ES-I3 (cell line): ENCODE results near the gene POC1B.

Experiments
- H3K36me3 ChIP-seq: 2 replicates; pipeline ENCODE4 v1.6.1; 2013; ENCODE audit warnings: mild to moderate bottlenecking, low read length, control low read depth, moderate library complexity; ENCODE audit not compliant: insufficient read depth
- H3K4me1 ChIP-seq: 2 replicates; pipeline ENCODE4 v1.6.1; 2013; ENCODE audit warnings: mild to moderate bottlenecking, control low read depth, low read length; ENCODE audit not compliant: insufficient read depth
- H3K9ac ChIP-seq: 2 replicates; pipeline ENCODE4 v1.6.1; 2013; ENCODE audit warnings: low read depth, mild to moderate bottlenecking, low read length, moderate library complexity
- H3K9me3 ChIP-seq: 2 replicates; pipeline ENCODE4 v1.6.1; 2013; ENCODE audit warnings: mild to moderate bottlenecking, low read length, moderate library complexity; ENCODE audit not compliant: control insufficient read depth, insufficient read depth

The POC1B gene

GRCh38 chr12:89417246-89417977 lies 108.4 kb downstream of the POC1B start:
- peaks cover 21% of the 10 kb centered on the region; the same call in 1 of the 2 replicates for H3K4me1 ChIP-seq
- no peaks in the 10 kb centered on the region for H3K9me3 ChIP-seq
- H3K36me3 ChIP-seq: no peaks in the 10 kb centered on the region
- no peak overlapping the region for H3K9ac ChIP-seq

- H3K9ac ChIP-seq: no peak overlapping the region
- no peaks in the 10 kb centered on the region for H3K36me3 ChIP-seq
- H3K9me3 ChIP-seq: no peaks in the 10 kb centered on the region
- peaks cover 30% of the 10 kb centered on the region; the same call in 1 of the 2 replicates for H3K4me1 ChIP-seq
These were observed 109.6 kb downstream of the POC1B start for GRCh38 chr12:89416049-89416792.

- Histone ChIP-seq H3K9me3 (no peaks in the 10 kb centered on the region), H3K36me3 (no peaks in the 10 kb centered on the region), H3K9ac (no peak overlapping the region), H3K4me1 (peaks cover 31% of the 10 kb centered on the region; the same call in 1 of the 2 replicates)
These were observed 111.0 kb downstream of the POC1B start for GRCh38 chr12:89414851-89415250.

GRCh38 chr12:89414322-89414721 lies 111.5 kb downstream of the POC1B start:
- H3K36me3 ChIP-seq: no peaks in the 10 kb centered on the region
- H3K4me1 ChIP-seq: peaks cover 31% of the 10 kb centered on the region; the same call in 1 of the 2 replicates
- no peak overlapping the region for H3K9ac ChIP-seq
- no peaks in the 10 kb centered on the region for H3K9me3 ChIP-seq

GRCh38 chr12:89413234-89413633 lies 112.6 kb downstream of the POC1B start:
- Histone ChIP-seq H3K36me3 (no peaks in the 10 kb centered on the region), H3K9ac (no peak overlapping the region), H3K9me3 (no peaks in the 10 kb centered on the region), H3K4me1 (peaks cover 27% of the 10 kb centered on the region; the same call in 1 of the 2 replicates)

- H3K9me3 ChIP-seq: no peaks in the 10 kb centered on the region
- H3K36me3 ChIP-seq: no peaks in the 10 kb centered on the region
- H3K4me1 ChIP-seq: peaks cover 27% of the 10 kb centered on the region; the same call in 1 of the 2 replicates
- H3K9ac ChIP-seq: no peak overlapping the region
These were observed 113.2 kb downstream of the POC1B start for GRCh38 chr12:89412665-89413064.

- H3K9me3 ChIP-seq: no peaks in the 10 kb centered on the region
- H3K9ac ChIP-seq: no peak overlapping the region
- H3K4me1 ChIP-seq: peaks cover 27% of the 10 kb centered on the region; the same call in 1 of the 2 replicates
- H3K36me3 ChIP-seq: no peaks in the 10 kb centered on the region
These were observed 114.0 kb downstream of the POC1B start for GRCh38 chr12:89411846-89412245.

- H3K9ac ChIP-seq: no peak overlapping the region
These were observed 114.6 kb downstream of the POC1B start for GRCh38 chr12:89411234-89411633.

GRCh38 chr12:89405626-89406345 lies 120.1 kb downstream of the POC1B start:
- H3K9me3 ChIP-seq: no peaks in the 10 kb centered on the region
- no peak overlapping the region for H3K9ac ChIP-seq
- H3K36me3 ChIP-seq: no peaks in the 10 kb centered on the region
- H3K4me1 ChIP-seq: no peaks in the 10 kb centered on the region

More at GRCh38 chr12:89411234-89411633, 114.6 kb downstream of the POC1B start:
- H3K4me1 ChIP-seq: peaks cover 22% of the 10 kb centered on the region; the same call in 1 of the 2 replicates
- H3K9me3 ChIP-seq: no peaks in the 10 kb centered on the region
- no peaks in the 10 kb centered on the region for H3K36me3 ChIP-seq

- no peaks in the 10 kb centered on the region for H3K36me3 ChIP-seq
- no peaks in the 10 kb centered on the region for H3K4me1 ChIP-seq
- H3K9me3 ChIP-seq: no peaks in the 10 kb centered on the region
- H3K9ac ChIP-seq: no peak overlapping the region
These were observed 124.3 kb downstream of the POC1B start for GRCh38 chr12:89401433-89402058.

GRCh38 chr12:89400415-89400814 lies 125.4 kb downstream of the POC1B start:
- Histone ChIP-seq H3K9ac (no peak overlapping the region), H3K36me3 (no peaks in the 10 kb centered on the region), H3K9me3 (no peaks in the 10 kb centered on the region), H3K4me1 (no peaks in the 10 kb centered on the region)

GRCh38 chr12:89395712-89396111 lies 130.1 kb downstream of the POC1B start:
- Histone ChIP-seq H3K9ac (no peak overlapping the region), H3K36me3 (no peaks in the 10 kb centered on the region), H3K9me3 (no peaks in the 10 kb centered on the region), H3K4me1 (no peaks in the 10 kb centered on the region)

- Histone ChIP-seq H3K36me3 (no peaks in the 10 kb centered on the region), H3K9ac (no peak overlapping the region), H3K4me1 (no peaks in the 10 kb centered on the region), H3K9me3 (no peaks in the 10 kb centered on the region)
These were observed 132.2 kb downstream of the POC1B start for GRCh38 chr12:89393551-89394121.

- H3K36me3 ChIP-seq: no peaks in the 10 kb centered on the region
- H3K9ac ChIP-seq: no peak overlapping the region
- no peaks in the 10 kb centered on the region for H3K4me1 ChIP-seq
- no peaks in the 10 kb centered on the region for H3K9me3 ChIP-seq
These were observed 133.5 kb downstream of the POC1B start for GRCh38 chr12:89392391-89392790.
